ES-I3 (cell line): ENCODE data around the gene EFR3B.
A peak's percentile ranks its signal among the peaks of the same experiment; 100 is the strongest.
"Not testable (repeated sequence)": the region's sequence is repeated elsewhere in the genome, so short reads cannot be mapped to it uniquely, and the experiment has no call there.

Experiments used
- H3K36me3 ChIP-seq: 2 replicates; pipeline ENCODE4 v1.6.1; 2013; ENCODE audit warnings: mild to moderate bottlenecking, low read length, control low read depth, moderate library complexity; ENCODE audit not compliant: insufficient read depth
- H3K4me1 ChIP-seq: 2 replicates; pipeline ENCODE4 v1.6.1; 2013; ENCODE audit warnings: mild to moderate bottlenecking, control low read depth, low read length; ENCODE audit not compliant: insufficient read depth
- H3K9ac ChIP-seq: 2 replicates; pipeline ENCODE4 v1.6.1; 2013; ENCODE audit warnings: low read depth, mild to moderate bottlenecking, low read length, moderate library complexity
- H3K9me3 ChIP-seq: 2 replicates; pipeline ENCODE4 v1.6.1; 2013; ENCODE audit warnings: mild to moderate bottlenecking, low read length, moderate library complexity; ENCODE audit not compliant: control insufficient read depth, insufficient read depth

Gene EFR3B

DNA sequence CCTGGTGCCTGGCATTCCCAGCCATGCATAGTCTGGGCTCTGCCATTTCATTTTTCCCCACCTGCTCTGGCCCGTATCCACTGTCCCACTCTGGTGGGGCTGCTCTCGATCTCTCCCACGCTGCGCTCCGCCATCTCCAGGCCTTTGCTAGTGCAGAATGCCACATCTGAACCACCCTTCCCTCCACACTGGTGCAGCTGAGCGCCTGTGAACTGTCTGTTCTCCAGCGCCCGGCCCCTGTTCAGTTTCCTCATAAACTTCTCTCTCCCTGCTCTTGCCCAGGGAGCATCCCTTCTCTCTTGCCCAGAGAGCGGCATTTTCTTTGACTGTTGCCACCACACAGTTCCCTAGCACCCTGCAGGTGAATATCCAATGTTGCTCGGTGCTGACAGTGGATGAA is 105.0 kb downstream of the EFR3B start:
- H3K4me1 ChIP-seq, result no peaks in the 10 kb centered on the region
- no peaks in the 10 kb centered on the region for H3K9me3 ChIP-seq
- H3K9ac ChIP-seq, result no peak overlapping the region
- no peaks in the 10 kb centered on the region for H3K36me3 ChIP-seq

DNA sequence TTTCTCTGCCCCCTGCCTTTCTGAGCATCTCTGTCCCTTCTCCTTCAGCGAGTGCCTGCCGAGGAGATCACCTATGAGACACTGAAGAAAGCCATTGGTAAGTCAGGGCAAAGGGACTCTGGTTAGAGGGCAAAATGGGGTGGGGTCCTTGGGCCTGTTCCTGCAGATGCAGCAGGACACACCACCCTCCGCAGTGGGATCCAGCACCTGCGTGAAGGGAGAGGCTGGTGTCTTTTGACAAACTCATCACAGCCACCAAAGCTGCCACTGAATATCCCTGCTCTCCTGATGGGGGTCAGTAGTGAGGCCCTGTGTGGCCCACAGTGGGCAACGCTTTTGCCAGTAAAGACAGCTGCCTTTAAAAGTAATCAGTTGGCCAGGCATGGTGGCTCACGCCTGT is 107.8 kb downstream of the EFR3B start:
- Histone ChIP-seq H3K9me3 (no peaks in the 10 kb centered on the region), H3K4me1 (no peaks in the 10 kb centered on the region), H3K9ac (no peak overlapping the region), H3K36me3 (no peaks in the 10 kb centered on the region)

DNA sequence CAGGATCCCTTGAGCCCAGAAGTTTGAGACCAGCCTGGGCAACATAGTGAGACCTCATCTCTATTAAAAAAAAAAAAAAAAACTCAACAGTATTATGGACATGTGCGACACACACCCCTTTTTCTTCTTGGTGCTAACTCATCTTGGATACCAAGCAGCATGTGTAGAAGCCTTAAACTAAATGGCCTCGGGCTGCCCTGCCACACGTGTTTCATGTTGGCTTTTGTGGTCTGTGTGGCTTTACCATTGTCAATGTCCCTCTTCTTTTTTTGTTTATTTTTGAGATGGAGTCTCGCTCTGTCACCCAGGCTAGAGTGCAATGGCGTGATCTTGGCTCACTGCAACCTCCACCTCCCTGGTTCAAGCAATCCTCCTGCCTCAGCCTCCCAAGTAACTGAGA is 109.1 kb downstream of the EFR3B start:
- H3K4me1 ChIP-seq, H3K9me3 ChIP-seq, H3K36me3 ChIP-seq, H3K9ac ChIP-seq: not testable (repeated sequence)

DNA sequence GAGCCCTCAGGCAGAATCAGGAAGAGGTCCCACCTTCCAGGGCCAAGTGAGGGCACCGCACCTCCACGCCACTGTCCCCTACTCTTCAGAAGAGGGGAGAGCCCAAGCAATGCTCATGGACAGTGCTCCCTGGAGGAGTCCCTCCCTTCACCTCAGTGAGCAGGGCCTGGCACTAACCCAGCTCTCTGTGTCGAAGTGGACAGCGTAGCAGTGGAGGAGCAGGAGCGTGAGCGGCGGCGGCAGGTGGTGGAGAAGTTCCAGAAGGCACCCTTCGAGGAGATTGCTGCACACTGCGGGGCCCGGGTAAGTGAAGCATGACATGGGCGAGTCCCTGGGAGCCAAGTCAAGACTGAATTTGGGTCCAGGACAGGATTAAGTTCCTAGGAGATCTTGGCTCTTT is 109.8 kb downstream of the EFR3B start:
- no peak overlapping the region for H3K9ac ChIP-seq
- no peaks in the 10 kb centered on the region for H3K9me3 ChIP-seq
- H3K36me3 ChIP-seq, result no peaks in the 10 kb centered on the region
- no peaks in the 10 kb centered on the region for H3K4me1 ChIP-seq

DNA sequence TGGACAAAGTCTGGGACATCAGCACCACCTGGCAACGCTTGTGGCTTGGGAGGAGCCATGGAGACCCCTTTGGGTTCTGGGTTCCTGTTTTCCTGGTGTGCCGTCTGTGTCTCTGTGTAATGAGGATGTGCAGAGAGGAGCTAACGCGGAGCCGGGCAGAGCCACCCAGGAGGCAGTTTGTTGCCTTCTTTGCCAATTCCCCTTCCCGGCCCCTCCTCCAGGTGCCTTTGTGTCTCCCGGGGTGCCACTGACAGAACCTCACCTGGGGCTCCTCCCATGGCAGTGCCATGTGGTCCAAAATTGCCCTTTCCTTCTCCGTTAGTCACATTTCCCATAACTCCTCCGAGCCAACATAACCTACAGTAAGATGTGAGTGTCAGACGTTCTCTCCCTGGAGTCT is 113.5 kb downstream of the EFR3B start:
- peaks cover 9% of the 10 kb centered on the region; the same call in 1 of the 2 replicates for H3K4me1 ChIP-seq
- H3K9ac ChIP-seq, result no peak overlapping the region
- H3K36me3 ChIP-seq, result no peaks in the 10 kb centered on the region
- H3K9me3 ChIP-seq, result no peaks in the 10 kb centered on the region

DNA sequence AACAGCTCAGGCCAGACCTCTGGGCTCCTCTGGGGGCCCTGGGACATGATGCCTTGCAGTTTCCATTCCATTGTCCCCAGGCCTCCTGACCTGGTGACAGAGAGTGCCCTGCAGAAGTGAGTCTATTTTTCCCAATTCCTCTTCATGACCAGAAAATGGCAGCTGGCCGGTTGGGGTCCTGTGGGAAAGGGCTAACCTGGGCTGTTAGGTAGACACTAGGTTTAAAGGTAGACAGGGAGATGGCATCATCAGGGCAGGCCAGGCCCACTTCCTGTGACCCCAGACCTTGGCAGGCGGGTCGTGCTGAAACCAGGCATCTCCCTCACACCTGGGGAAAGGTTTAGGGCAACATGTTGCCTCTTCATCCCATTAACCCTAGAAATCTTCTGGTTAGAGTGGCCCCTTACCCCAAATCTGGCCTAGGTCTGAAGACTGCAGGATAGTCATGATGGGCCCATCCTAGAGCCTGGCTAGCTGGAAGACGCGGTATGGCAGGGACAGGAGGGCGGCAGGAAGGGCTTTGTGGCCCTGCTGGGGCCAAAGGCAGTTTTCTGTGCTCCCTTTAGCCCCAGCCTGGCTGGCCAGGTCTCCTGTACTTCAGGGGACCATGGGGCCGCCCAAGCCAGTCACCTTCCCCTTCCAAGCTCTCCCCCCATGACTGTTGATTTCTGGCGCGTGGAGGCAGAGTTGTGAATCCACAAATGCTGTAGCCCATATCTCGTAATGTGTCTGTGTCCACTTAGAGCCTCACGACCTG is 116.4 kb downstream of the EFR3B start:
- Histone ChIP-seq H3K9me3 (no peaks in the 10 kb centered on the region), H3K4me1 (peaks cover 12% of the 10 kb centered on the region; the same call in 1 of the 2 replicates), H3K36me3 (no peaks in the 10 kb centered on the region), H3K9ac (no peak overlapping the region)

DNA sequence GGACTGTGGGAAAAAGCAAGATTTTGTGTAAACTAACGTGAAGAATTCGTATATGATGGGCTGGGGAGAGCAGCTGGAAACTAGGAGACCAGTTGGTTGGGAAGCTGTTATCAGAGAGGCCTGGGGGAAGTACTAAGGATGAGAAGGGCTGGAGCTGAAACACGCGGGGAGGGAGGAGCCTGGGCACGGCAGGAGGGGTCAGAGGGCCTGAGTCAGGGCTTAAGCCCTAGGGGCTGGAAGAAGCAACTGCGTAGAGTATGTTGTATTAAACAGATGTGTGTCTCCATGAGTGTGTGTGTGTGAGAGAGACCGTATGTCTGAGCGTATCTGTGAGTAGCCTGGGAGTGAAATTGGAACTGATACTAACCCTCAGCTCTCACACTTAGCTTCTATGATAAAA is 118.1 kb downstream of the EFR3B start:
- H3K36me3 ChIP-seq, result no peaks in the 10 kb centered on the region
- no peaks in the 10 kb centered on the region for H3K9me3 ChIP-seq
- no peak overlapping the region for H3K9ac ChIP-seq
- H3K4me1 ChIP-seq, result peaks cover 12% of the 10 kb centered on the region; the same call in 1 of the 2 replicates

DNA sequence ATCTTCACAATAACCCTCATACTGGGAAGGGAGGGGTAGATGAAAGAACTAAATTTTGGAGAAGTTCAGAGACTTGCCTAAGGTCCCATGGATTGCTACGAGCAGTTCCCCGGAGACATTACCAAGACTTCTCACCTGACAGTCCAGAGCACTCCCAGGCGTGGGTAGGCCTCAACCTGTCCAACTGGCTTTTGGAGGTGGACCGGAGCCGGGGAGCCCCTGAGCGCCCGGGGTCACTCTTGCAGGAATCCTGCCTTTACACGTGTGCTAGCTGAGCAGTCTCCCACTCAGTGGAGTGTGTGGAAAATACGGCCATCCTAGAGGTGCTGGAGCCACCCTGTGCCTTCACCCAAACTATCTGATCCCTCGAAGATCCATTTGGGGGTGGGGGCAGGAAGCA is 118.5 kb downstream of the EFR3B start:
- H3K36me3 ChIP-seq, result no peaks in the 10 kb centered on the region
- H3K9ac ChIP-seq, result no peak overlapping the region

DNA sequence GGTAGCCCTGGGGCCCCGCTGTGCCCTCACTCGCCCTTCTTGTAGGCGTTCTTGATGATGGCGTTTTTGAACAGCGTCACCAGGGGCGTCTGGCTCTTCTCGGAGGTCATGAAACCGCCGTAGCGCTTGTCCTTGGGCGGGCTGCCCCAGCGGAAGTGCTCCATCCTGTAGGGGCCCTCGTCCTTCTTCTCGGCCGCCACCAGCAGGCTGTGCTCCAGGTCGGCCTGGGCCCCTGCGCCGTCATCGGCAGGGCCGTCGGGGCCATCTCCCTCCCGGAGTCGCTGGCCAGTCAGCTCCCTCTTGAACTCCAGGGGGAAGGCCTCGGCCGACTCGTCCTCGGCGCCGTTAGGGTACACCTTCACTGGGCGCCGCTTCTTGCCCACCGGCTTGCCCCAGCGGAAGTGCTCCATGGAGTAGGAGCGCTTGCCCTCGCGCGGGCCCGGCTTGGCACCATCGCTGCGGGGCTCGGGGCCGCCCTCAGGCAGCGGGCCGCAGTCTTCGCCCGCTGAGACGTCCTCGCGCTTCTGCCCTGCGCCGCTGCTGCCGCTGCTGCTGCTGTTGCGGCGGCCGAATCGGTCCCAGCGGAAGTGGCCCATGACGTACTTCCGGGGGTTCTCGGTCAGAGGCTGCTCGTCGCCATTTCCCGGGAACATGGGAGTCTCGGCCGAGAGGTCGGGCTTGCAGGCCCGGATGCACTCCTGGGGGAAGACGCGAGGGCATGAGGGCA is 119.3 kb downstream of the EFR3B start:
- H3K9me3 ChIP-seq, result no peaks in the 10 kb centered on the region
- no peaks in the 10 kb centered on the region for H3K36me3 ChIP-seq
- peaks cover 12% of the 10 kb centered on the region; the same call in 1 of the 2 replicates for H3K4me1 ChIP-seq
- H3K9ac ChIP-seq, result peak overlapping the region; percentile 13; the same call in 1 of the 2 replicates

More for the DNA sequence above, 118.5 kb downstream of the EFR3B start:
- Histone ChIP-seq H3K4me1 (peaks cover 12% of the 10 kb centered on the region; the same call in 1 of the 2 replicates), H3K9me3 (no peaks in the 10 kb centered on the region)

DNA sequence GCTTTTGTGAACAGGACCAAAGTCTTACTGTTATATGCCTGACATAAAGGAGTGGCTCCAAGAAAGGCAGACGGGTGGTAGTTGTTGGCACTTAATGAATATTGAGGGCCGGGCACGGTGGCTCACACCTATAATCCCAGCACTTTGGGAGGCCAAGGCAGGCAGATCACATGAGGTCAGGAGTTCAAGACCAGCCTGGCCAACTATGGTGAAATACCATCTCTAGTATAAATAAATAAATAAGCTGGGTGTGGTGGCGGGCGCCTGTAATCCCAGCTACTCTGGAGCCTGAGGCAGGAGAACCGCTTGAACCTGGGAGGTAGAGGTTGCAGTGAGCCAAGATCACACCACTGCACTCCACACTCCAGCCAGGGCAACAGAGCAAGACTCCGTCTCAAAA is 120.2 kb downstream of the EFR3B start:
- H3K9ac ChIP-seq, H3K9me3 ChIP-seq, H3K36me3 ChIP-seq: not testable (repeated sequence)
- peaks cover 12% of the 10 kb centered on the region; the same call in 1 of the 2 replicates for H3K4me1 ChIP-seq

DNA sequence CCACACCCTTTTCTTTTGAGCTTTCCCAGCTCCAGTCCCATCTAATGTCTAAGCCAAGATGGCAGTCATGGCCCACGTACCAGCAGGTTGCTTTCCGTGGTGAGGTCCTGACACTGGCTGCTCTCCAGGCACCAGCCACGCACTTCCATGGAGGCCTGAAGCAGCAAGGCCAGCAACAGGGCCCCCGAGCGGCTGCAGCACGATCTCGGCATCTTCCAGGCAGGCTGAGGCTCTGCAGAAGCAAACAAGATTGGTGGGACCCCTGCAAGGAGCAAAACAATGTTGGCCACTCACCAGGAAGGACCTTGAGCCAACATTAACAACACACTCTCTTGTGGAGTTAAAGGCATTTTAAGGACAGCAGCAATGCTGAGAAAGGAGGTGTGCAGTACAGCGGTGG is 122.7 kb downstream of the EFR3B start:
- Histone ChIP-seq H3K36me3 (no peaks in the 10 kb centered on the region), H3K4me1 (peaks cover 10% of the 10 kb centered on the region; the same call in 1 of the 2 replicates), H3K9ac (no peak overlapping the region), H3K9me3 (no peaks in the 10 kb centered on the region)

DNA sequence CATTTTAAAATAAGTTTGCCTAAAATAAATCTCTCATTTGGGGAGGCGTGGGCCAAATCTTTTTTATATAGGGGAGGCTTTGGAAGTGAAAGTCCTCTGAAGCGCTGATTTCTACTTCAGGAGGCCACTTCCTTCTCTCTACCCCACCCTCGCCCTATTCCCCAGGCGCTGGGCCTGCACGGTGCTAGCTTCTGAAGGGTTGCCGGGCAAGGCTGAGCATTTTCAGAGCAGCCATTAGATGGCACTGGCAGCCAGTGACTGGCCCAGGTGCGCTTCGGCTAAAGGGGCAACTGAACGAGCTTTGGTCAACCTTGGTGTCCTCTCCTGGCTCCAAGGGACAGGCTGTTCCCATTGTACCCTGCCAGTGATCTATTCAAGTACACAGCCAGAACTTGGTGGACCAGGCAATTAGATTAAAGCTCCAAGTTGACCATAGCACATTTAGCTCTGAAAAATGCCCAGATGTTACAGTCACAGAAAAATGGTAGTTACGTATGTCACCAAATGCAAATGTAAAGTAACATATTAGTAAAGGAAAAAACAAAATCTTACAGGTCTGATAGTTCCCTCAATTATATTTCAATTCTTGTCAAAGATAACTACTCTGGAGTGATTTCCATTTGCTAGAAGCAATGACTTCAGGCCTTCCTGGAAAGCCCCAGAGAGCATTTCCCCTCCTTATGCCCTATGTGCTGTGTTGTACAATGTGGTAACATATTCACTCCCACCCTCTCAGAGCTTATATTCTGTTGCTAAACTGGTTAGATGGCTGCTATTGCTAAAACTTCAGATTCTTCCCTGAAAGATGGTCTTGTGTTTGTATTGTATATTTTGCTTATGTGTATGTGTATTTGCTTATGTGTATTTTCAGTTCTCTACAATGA is 124.4 kb downstream of the EFR3B start:
- no peaks in the 10 kb centered on the region for H3K9me3 ChIP-seq
- H3K9ac ChIP-seq, result no peak overlapping the region
- no peaks in the 10 kb centered on the region for H3K4me1 ChIP-seq
- no peaks in the 10 kb centered on the region for H3K36me3 ChIP-seq

DNA sequence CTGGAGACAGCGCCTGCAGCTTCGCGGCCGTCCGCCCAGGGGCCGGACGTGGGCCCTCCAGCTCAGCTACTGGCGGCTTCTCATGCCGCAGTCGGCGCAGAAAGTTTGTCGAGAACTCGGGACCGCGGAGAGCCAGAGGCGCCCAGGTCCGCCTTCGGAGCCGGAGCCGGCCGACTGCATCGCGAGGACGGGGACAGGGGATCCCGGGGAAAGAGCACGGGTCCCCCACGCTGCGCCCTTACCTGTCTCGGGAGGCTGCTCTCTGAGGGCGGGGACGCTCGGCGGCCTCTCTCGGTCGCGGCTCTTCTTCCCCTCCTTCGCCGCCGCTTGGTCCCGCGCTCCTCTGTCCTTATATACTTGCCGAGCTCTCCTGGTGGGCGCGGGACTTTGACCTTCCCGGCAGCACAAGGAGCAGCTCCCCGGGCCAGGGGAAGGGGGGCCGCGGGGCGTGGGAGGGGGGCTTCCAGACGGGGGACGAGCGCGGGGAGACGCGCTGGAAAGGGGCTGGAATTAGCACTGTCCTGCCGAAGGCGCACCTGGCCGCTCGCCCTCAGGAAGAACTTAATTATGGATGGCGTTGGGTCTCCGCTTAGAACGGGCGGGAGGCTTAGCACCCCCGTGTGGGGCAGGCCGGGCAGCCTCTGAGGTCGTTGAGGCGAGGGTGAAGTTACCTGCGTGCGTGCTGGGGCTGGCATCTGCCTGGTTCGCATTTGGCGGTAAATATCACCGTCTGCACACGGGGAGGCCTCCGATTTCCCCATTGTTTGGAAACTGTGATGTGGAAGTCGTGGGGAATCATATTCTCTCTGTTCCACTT is 126.6 kb downstream of the EFR3B start, which contains the start of gene POMC:
POMC (minus strand) TSS at position 325 of the 817 bp plus-strand sequence. CDS start 3,808 bp downstream, outside the sequence.
- Histone ChIP-seq H3K4me1 (no peaks in the 10 kb centered on the region), H3K9me3 (no peaks in the 10 kb centered on the region), H3K9ac (peak within 1 kb of the TSS; percentile 78), H3K36me3 (no peaks in the 10 kb centered on the region)
